ENCODE measurements around the gene NOS1AP.

NOS1AP gene

DNA sequence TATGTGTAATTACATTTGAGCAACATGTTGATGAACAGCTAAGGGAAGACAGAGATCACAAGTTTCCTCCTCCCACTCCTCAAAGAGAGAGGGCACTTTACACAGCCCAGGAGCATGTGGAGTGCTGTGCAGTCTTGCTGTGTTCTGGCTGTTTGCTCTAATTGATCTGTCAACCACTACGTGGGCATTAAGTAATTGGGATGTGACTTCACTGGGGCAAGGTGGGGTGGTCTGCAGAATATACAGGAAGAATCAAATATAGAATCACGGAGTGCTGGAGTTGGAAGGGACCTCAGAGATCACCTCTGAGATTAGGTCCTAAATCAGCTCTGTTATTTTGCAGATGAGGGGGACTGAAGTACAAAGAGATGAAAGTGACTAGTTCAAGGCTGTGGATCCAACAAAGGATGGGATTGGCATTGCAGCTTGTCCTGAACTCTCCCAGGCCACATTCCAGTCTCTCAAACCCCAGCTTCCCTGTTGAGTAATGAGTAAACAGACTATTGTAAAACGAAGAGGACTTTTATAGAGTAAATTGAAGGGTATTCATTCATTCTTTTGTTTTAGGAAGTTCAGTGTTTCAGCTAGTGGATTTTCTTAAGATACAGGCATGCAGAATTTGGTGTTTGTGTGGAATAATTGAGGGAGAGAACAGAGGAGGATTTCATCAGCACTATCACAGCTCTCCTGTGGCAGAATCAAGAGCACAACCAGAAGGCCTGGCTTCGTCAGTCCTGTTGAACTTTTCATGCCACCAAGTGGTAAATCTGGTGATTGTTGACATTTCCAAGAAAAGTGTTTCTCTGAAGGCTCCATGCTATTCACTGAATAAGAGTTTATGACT, 22.4 kb downstream of the NOS1AP start:
- no peak for DNase-seq

DNA sequence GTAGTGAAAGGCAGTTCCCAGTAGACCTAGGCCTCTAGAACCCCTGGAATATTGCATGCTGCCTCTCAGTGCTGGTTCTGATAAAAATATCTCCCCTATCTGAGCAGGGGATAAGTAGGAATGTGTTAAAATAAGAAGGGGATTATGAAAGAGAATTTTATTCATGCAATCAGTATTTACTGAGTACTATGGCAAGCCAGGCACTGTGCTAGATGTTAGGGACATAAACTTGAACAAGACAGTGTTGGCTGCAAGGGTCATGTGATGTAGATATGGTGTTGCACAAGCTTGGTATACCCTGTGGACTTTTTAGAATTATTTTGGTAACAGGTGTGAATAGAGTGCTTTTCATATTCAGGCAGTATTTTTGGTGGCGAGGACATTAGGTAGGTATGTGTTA, 23.6 kb downstream of the NOS1AP start:
- DNase-seq: no peak

DNA sequence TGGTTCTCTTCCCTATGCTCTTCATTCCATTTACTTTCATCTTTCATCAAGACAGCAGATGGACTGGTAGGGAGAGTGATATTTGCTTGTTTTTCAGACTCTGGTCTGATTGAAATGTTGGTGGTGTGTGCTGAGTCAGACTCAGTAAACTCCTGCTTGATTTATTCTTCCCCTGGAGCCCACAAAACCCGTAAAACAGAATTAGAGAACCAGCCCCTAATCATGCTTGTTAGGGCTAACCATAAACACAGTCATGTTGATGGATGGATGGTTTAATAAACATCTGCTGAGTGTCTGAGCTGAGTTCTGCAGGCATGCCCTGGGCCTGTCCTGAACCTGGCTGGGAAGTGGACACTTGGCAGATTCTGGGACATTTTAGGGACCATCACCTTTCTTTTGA, 24.8 kb downstream of the NOS1AP start:
- DNase-seq: no peak

DNA sequence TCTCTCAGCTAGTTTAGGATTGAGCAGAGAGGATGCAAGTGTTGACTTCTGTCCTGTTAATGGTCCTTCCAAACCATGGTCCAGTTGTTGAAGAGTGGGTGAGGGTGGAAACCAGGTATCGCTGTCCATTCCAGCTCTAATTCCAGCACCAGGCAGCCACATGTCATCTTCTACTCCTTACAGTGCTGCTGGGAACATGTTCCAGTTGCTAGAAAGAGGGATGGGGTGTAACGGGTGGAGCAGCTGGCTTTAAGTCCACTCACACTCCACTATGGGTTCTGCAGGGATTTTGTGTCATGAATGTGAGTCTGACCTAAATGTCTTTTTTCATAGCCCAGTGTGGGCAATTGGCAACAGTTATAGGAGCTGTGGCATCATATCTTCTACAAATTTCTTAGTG, 25.2 kb downstream of the NOS1AP start:
- no peak for DNase-seq

DNA sequence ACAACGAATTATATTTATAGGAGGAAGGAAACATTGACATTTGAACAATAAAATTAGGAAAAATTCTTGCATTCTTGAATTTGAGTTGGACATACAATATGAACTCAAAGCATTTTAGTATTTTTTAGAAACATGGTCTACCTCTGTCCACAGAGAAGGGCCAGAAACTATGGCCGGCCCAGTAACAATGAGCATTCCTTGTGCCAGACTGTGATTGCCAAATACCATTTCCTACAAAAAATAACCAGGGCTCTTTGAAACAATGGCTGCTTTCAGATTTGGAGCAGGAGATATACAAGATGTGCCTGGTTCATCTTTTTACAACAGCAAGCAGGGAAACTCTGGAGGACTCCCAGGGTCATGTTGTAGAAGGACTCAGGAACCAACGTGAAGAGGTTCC, 38.4 kb downstream of the NOS1AP start:
- no peak for DNase-seq

DNA sequence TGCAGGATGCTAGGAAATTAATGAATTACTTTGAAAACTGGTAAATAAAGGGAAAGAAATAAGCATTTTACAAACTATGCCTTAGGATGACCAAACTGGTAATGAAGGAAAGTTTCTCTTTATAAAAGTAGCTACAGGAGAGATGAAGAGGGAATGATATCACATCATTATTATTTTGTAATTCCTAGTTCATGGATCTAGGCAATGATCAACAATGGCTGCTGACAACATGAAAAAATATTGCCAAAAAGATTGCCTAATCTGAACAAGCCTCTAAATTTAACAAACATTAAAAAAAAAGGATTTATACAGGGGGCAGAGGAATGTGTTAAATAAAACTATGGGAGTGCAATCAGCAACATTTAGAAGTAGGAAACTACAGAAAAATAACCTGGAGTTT, 38.9 kb downstream of the NOS1AP start:
- DNase-seq: no peak

DNA sequence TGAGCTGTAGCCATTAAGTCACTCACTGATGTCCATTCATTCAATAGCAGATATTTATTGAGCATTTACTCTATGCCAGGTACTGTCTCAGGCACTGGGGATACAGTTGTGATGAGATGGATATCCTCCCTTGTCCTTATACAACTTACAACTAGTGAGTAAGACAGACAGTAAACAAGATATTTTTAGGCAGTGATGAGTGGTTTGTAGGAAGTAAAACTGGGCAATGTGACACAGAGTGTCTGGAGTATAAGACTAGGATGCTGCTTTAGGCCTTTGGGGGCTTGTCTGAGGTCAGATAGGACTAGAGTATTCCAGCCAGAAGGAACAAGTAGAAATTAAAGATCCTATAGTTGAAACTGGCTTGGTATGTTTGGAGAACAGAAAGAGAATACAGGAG, 41.4 kb downstream of the NOS1AP start:
- DNase-seq: no peak

DNA sequence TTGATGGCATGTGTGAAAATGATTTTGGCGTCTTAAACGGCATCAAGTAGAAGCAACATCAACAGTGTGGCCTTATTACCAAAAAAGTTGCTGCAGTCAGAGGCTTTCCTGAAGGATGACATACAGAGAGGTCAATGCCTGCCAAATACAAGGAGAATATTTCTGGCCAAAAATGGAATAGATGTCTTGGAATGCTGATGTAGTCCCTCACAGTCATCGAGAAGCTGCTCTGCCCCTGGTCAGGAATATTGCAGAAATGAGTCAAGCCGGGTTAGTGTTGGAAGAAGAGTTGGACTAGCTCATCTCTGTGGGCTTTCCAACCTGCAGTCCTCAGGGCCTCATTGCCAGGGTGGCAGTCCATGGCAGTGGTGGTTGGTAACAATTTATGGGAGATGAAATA, 42.1 kb downstream of the NOS1AP start:
- no peak for DNase-seq

DNA sequence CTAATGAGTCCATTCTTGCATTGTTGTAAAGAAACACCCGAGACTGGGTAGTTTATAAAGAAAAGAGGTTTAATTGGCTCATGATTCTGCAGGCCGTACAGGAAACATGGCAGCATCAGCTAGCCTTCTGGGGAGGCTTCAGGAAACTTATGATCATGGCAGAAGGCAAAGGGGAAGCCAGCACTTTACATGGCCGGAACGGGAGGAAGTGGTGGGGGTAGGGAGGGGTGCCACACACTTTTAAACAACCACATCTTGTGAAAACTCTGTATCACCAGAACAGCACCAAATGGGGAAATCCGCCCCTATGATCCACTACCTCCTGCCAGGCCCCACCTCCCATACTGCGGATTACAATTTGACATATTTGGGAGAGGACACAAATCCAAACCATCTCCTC, 43.9 kb downstream of the NOS1AP start:
- DNase-seq: no peak

DNA sequence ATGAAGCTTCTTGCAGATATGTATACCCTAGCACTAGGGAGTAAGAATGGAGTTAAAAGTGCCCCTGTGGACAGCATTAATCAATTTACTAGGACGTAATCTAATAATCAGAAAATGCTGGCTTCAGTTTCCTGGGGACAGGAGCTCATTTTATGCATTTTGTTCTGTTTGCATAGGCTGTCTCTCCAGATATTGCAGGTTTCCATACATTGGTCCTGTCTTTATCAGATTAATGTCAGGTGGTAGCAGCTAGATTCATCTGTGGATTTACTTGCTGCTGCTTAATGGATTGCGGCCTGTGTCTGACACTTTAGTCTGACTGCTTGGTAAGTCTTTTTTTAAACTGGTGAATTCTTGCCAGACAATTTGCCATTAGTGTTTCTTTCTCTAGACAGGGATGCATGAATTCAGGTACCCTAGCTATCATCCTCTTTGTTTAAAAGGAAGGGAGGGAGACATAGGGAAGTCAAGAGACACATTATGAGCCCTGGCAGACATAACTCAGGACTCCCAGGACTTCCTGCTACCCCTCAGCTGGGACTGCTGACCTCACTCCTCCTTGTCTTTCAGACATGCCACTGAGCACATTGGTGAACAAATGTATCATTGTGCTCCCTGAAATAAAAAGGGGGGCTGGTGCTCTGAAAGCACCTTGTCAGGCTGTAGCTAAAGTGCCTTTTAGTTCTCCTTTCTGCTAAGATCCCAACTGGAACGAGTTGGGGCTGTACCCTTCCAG, 47.7 kb downstream of the NOS1AP start:
- no peak for DNase-seq

DNA sequence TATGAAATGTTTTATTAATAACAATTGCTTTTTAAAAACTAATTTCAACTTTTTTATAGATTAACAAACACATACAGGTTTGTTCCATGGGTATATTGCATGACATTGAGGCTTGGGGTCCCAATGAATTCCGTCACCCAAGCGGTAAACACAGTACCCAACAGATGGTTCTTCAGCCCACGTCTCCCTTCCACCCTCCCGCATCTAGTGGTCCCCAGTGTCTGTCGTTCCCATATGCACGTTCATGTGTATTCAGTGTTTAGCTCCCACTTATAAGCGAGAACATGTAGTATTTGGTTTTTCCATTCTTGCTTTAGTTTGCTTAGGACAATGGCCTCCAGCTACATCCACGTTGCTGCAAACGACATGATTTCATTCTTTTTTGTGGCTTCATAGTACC, 48.6 kb downstream of the NOS1AP start:
- DNase-seq: no peak

DNA sequence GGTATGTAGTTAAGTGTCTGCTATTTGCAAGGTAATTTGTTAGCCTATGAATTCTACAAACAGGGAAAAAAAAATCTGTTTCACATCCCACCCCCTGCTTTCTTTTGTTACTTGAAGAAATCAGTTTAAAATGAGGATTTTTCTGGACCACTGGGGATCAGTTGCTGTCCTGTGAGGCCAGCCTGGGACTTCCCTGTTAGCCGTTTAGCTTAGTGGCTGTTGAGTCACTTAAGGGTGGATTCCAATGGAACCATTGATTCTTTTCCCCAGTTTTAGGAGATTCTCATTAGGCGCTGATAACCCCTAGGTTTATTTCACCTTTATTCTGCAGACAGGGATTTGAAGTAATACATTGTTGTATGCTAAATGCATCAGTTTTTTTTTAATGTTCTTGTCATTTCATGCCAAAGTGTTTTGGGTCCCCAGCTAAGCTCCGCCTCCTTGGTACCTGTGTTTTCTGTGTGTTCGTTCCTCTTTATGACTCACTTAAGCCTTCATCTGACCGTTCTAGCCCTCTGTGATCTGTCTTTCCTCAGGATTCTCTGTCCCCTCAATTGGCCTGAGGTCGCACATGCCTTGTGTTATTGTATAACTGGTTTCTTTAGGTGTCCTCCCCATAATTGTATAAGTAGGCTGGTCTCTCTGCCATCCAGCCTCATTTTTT, 59.3 kb downstream of the NOS1AP start:
- DNase-seq: no peak

DNA sequence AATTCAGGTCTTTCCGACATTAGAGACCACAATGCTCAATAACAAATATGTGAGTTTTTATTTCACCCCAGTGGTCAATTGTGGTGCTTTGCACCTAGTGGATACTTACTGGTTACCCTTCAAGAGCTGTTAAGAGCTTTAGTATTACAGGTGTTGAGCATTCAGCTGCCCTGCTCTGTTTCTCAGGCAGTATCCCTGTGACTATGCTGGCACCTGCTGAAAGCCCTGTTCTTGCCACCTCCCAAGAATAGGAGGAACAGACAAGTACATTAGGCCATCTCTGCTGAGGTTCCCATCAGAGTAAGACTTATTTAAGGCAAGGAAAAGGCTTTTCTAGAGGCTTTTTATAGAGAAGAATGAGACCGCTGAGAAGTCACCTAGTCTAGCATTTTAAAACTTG, 60.8 kb downstream of the NOS1AP start:
- no peak for DNase-seq

DNA sequence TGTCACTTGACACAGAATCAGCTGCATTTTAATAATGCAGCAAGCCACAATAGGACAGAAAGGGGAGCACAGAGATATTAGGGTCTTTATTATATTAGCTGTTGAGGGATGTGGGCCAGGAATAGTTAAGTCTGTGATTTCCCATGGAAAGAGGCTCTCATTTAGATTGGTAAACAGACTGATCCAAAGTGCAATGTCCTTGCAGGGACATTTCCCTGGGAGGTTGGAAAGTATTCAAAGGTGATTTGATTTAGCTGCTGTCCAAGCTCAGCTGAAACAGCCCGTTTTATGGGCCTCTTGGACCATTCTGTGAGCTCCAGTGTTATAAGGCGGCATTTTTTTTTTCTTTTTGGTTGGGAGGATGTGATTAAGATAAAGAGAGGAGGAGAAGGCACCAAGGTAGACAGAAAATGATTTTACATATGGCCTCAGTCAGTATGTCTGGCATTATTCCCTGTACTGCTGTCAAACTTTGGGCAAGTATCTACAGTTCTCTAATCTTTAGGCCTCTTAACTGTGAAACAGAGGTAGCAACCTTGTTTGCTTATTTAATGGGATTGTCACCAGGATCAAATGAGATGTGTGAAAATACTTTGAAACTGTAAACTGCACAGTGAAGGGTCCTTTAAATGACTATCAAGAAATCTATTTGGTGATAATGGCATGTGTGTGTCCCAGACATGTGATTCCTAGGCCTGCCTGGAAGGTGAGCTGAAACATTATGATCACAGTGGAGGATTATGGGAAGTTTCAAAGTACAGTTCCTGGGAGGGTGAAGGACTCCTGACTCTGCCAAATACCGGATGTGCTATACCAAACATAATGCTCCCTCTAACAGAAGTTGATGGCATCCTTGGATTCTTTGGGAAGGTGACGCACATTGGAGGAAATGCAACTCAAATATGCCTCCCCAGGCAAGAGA, 62.2 kb downstream of the NOS1AP start:
- DNase-seq: no peak

DNA sequence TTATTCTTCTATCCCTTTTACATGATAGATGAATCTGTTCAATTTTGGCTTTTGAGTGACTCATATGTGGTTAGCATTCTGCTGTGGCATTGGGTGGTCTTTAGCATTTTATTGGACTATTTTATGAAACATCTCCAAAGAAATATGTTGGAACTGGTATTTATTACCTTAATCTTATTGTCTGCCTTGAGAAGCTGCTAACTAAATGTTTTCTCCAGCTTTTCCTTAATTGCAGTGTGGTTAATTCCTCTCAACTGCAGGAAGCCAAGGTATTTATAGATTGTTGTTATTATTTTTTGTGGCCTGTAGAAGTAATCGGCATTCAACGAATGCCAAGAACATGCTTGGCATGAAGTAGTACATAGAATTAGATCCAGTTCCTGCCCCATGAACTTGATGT, 64.1 kb downstream of the NOS1AP start:
- DNase-seq: no peak

DNA sequence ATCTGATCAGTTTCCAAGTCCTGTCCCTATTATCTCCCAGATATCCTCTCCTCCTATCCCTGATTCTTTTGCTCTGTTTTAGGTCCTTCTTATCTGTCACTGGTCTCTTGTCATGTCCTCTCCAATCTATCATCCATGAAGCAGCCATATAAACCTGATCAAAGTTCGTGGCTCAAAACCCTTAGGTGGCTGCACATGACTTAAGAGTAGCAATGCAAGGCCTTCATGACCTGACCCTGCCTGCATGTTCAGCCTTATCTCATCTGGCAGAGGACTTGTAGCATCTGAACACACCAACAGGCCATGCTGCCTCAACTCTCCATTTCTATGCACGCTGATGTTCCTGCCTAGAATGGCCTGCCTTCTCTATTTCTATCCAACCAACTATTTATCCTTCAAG, 65.2 kb downstream of the NOS1AP start:
- DNase-seq: no peak

DNA sequence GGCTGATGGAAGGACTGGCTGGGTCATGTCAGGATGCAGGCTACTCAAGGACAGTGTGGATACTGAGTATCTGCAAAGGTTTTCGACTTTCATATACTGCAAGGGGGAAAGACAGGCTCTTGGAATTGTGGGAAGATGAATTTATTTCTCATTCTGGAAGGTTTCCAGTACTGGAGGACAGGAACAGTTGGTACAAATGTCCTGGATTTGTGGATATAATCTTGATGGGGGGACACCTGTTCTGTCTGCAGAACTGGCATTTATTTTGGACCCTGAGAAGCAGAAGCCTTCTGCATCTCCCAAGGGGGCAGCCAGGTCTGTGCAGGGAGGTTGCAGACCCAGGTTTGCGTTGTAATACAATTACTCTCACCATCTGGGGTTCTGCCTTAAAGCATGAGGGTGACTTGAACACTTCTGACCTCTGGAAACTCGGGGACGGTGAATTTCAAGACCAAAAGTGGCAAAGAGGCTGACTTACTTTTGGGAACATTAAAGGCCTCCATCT, 65.8 kb downstream of the NOS1AP start:
- no peak for DNase-seq

DNA sequence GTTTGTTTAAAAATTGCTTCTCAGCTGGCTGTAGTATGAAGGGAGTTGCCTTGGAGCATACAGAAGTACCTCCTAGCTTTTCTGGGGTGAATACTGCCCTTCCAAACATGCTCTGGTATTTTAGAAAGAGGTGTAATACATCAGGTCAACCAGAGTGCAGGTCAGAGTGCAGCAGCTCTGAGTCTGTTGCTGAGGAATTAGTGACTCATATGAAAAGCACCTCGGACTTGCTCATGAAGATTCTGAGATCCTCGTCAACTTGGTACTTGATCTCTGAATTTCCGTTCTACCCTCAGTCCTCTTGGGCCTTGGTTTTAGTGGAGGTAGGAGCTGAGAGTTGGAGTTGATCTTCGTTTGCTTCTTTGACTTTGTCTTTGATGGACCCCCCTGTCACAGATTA, 67.3 kb downstream of the NOS1AP start:
- DNase-seq: no peak

DNA sequence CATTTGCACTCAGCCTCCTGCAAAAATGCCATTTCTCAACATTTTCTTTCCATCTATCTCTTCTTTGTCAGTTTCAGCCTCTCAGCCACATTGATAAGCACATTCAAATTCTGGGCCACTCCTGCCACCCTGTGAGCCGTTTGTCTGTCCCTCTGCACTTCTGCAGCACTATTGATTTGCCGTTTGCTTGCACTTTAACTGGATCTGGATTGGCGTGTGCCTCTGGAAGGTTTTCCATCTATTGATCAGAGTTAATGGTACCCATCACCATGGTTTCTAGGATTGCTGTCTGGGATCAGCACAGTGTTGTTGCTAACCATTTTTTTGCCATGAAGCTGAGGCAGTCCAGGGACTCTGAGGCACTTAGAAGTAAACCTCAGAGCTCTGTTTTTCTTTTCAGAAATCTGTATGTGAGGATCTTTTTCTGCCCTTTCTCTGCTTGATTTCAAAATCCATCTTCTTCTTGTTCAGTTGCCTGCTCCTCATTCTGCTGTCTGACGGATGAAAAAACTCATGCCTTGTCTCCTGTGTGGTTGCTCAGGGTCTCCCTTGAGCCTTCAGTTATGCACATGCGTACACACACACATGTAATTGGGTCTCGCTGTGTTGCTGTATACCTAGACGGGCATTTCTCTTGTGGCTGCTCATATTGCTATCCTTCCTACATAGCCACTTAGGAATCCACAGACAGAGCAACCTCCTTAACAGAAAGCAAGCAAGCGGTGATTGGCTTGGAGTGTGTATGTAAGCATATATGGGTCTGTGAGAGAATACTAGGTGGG, 67.9 kb downstream of the NOS1AP start:
- DNase-seq: no peak

DNA sequence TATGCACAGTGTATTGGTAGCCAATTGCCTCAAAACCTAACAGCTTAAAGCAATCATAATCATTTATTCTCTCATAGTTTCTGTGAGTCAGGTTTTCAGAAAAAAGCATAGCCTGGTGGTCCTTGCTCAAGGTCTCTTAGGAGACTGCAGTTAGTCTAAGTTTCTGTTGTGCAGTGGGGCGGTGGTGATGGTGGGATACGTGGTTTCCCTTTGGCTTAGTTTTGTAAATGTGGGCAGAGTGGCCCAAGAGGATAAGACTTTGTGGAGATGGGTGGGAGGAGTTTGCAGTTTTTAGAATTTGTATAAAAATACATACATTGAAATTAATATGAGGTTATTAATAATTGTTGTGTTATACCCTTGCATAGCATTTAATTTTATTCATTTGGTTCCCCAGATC, 68.6 kb downstream of the NOS1AP start:
- DNase-seq: no peak

DNA sequence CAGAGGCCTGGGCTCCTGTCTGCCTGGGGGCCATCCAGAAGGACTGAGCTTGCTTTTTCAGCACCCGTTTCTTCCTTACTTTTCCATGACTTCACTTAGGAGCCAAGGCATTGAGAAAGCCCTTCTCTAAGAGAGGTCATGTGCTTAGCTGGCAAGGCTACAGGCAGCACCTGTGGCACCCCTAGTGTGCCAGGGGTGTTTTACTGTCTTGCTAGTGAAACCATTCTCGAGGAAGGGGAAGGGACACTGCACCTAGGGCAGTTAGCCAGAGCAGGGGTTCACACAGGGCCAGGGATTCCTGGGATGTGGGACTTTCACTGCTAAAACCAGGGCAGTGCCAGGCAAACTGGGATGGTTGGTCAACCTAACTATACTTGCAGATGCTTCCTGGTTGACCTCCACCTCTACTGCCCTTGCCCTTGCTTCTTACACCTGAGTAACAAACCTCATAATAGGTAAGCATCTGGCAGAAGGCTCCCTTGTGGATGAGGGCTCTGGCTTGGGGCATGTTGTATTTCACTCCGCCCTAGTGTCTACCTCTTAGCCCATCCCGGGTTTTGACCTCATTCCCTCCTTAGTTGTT, 69.2 kb downstream of the NOS1AP start:
- no peak for DNase-seq

DNA sequence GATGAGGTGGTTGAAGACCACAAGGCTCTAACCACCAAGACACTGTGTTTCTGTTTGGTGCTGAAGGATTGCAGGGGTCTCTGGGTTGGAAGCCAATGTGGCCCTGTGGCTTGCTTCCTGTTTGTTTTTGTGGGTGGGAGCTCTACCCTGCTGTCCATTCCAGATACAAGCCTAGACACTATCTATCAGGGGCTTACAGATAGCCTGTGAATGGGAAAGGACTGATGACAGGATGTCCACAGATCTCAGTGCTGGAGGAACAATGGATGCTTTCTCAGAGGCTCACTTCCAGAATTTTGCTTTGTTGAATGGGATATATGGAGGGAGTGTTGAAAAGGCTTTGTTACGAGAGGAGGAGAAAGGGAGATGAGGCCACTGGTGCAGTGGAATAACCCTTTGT, 69.7 kb downstream of the NOS1AP start:
- no peak for DNase-seq
